HG02884 (cell line): Measurements from ENCODE around the gene CHRNA4.

ENCODE experiments used
- ATAC-seq: cut with Tn5 transposase; IDR thresholded peaks from one replicate; pipeline ENCODE4 v1.9.1; 2021; ENCODE audit warnings: mild to moderate bottlenecking, moderate library complexity; ENCODE audit not compliant: unreplicated experiment

CHRNA4 gene

GRCh38 chr20:63295422-63295821 lies 65.7 kb downstream of the CHRNA4 start:
- ATAC-seq: no peak

- ATAC-seq: no peak
Observed at GRCh38 chr20:63295018-63295417, 66.1 kb downstream of the CHRNA4 start.

- no peak for ATAC-seq
Observed at GRCh38 chr20:63294536-63294900, 66.6 kb downstream of the CHRNA4 start.

GRCh38 chr20:63293871-63294535 lies 67.1 kb downstream of the CHRNA4 start:
- ATAC-seq: no peak

- ATAC-seq: no peak
Observed at GRCh38 chr20:63293456-63293855, 67.7 kb downstream of the CHRNA4 start.
